Endodermal cell (in vitro differentiated cells): Measurements from ENCODE around the gene RMND1. TPM values are rescaled to one million over a fixed set of nuclear protein-coding genes. Genes with fewer than 3 reads are reported as not detected.

Experiments used
- DNase-seq: peaks from one replicate; pipeline ENCODE4 v3.0.0-alpha.2; 2017
- H3K27ac ChIP-seq: 2 replicates; pipeline ENCODE4 v1.5.1; 2013; ENCODE audit warnings: mild to moderate bottlenecking, low read depth, low read length, moderate library complexity
- H3K27me3 ChIP-seq: 2 replicates; pipeline ENCODE4 v1.6.1; 2013; ENCODE audit warnings: mild to moderate bottlenecking, low read length, moderate library complexity; ENCODE audit not compliant: insufficient read depth, control insufficient read depth, poor library complexity, severe bottlenecking
- H3K36me3 ChIP-seq: 2 replicates; pipeline ENCODE4 v1.7.0; 2013; ENCODE audit warnings: mild to moderate bottlenecking, low read length, moderate library complexity; ENCODE audit not compliant: control insufficient read depth, insufficient read depth
- H3K4me1 ChIP-seq: one replicate; pipeline ENCODE4 v1.7.0; 2013; ENCODE audit warnings: low read length; ENCODE audit not compliant: control insufficient read depth, insufficient read depth
- H3K4me3 ChIP-seq: 2 replicates; pipeline ENCODE4 v1.5.1; 2013; ENCODE audit warnings: mild to moderate bottlenecking, low read length, moderate library complexity
- H3K9ac ChIP-seq: 2 replicates; pipeline ENCODE4 v1.6.1; 2013; ENCODE audit warnings: mild to moderate bottlenecking, low read length, moderate library complexity; ENCODE audit not compliant: poor library complexity, severe bottlenecking; ENCODE audit errors: extremely low read depth
- H3K9me3 ChIP-seq: 2 replicates; pipeline ENCODE4 v1.6.1; 2013; ENCODE audit warnings: mild to moderate bottlenecking, low read length, moderate library complexity; ENCODE audit not compliant: control insufficient read depth
- H3K27ac Mint-ChIP-seq: 2 replicates; pipeline ENCODE4 v1.8.0; 2020; ENCODE audit warnings: mixed read lengths
- H3K27me3 Mint-ChIP-seq: 2 replicates; pipeline ENCODE4 v1.8.0; 2021; ENCODE audit warnings: mild to moderate bottlenecking, mixed read lengths; ENCODE audit not compliant: insufficient read depth
- H3K36me3 Mint-ChIP-seq: 2 replicates; pipeline ENCODE4 v1.8.0; 2020; ENCODE audit warnings: low read depth, mixed read lengths
- H3K4me1 Mint-ChIP-seq: 2 replicates; pipeline ENCODE4 v1.8.0; 2020; ENCODE audit warnings: mixed read lengths
- H3K4me3 Mint-ChIP-seq: 2 replicates; pipeline ENCODE4 v1.8.0; 2020; ENCODE audit warnings: mild to moderate bottlenecking, moderate library complexity, mixed read lengths
- H3K9me3 Mint-ChIP-seq: 2 replicates; pipeline ENCODE4 v1.8.0; 2020; ENCODE audit warnings: mild to moderate bottlenecking, mixed read lengths
- CTCF ChIP-seq: fragments of 200-600 bp; sonication (generic); conservative IDR thresholded peaks from 2 replicates; pipeline ENCODE4 v1.5.0; 2021; ENCODE audit warnings: antibody characterized with exemption, mild to moderate bottlenecking
- WGBS, 2 experiments: methylation state at CpG; one replicate each; pipeline versions ENCODE4 v1.1.5 to v1.1.7; 2013; ENCODE audit warnings: missing lambda C conversion rate in 2 of 2, mixed read lengths in 1 of 2; ENCODE audit not compliant: insufficient coverage in 1 of 2, insufficient read length in 1 of 2; 5-methylcytosine and 5-hydroxymethylcytosine counted together
- total RNA-seq, 2 donors: library from RNA; stranded (reverse); fragmentation: NEBNext Ultra II Directional in 1 of 2; extraction: Animal tissue kit (Norgen Biotek cat#: 25700) in 1 of 2; gene quantifications; 2 replicates in 1 of 2; 3 replicates in 1 of 2; pipeline ENCODE4 v1.2.1, GENCODE V29; 2021

Gene RMND1
- total RNA-seq, 2 donors from 2014 or later, result 40.8 to 45.4 TPM

DNA sequence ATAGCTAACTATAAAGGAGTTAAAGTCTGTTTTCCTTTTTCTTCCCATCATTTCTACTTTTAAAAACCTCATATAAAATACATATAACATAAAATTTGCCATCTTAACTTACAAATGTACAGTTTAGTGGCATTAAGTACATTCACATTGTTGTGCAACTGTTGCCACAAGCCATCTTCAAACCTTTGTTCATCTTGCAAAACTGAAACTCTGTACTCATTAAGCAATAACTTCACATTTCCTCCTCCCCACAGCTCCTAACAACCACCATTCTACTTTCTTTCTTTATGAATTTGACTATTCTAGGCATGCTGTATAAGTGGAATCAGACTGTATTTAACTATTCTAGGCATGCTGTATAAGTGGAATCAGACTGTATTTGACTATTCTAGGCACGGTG is 46.4 kb upstream of the RMND1 start:
- peaks cover 11% of the 10 kb centered on the region for H3K4me1 Mint-ChIP-seq
- H3K27me3 Mint-ChIP-seq, result peaks cover 28% of the 10 kb centered on the region
- no peak for TF ChIP-seq CTCF
- no peak overlapping the region for H3K27ac Mint-ChIP-seq
- WGBS, 2 experiments, result 88 to 100% methylated on average over 1 of the region's 1 CpG
- Histone ChIP-seq H3K4me1 (peaks cover 5% of the 10 kb centered on the region), H3K36me3 (no peaks in the 10 kb centered on the region), H3K9ac (no peak overlapping the region), H3K9me3 (no peaks in the 10 kb centered on the region), H3K27ac (no peak overlapping the region), H3K4me3 (no peak overlapping the region), H3K27me3 (peaks cover 11% of the 10 kb centered on the region)
- H3K4me3 Mint-ChIP-seq, result no peak overlapping the region
- H3K9me3 Mint-ChIP-seq, result no peaks in the 10 kb centered on the region
- no peaks in the 10 kb centered on the region for H3K36me3 Mint-ChIP-seq
- no peak for DNase-seq

DNA sequence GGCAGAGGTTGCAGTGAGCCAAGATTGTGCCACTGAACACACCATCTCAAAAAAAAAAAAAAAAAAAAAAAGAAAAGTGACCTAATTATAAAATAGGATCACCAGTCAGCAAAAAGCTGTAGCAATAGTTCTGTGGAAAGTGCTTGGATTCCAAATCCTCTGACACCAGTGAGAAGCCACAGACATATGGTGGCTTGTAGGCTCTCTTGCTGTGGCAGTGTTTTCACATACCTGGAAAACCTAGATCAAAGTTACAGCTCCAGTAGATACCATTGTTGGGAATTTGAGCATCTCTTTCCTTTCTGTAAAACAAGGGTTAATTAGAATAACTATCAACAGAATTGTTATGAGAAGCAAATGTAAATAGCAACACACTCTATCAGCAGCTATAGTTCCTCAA is 46.0 kb upstream of the RMND1 start:
- H3K36me3 ChIP-seq, result no peaks in the 10 kb centered on the region
- H3K4me3 Mint-ChIP-seq, result no peak overlapping the region
- H3K27me3 ChIP-seq, result peaks cover 16% of the 10 kb centered on the region
- no peak for DNase-seq
- no peaks in the 10 kb centered on the region for H3K36me3 Mint-ChIP-seq
- H3K27ac Mint-ChIP-seq, result no peak overlapping the region
- no peaks in the 10 kb centered on the region for H3K9me3 Mint-ChIP-seq
- no peak overlapping the region for H3K27ac ChIP-seq
- TF ChIP-seq CTCF, result no peak
- no peaks in the 10 kb centered on the region for H3K9me3 ChIP-seq
- H3K27me3 Mint-ChIP-seq, result peaks cover 32% of the 10 kb centered on the region
- H3K4me3 ChIP-seq, result no peak overlapping the region
- H3K4me1 Mint-ChIP-seq, result peaks cover 11% of the 10 kb centered on the region
- H3K4me1 ChIP-seq, result peaks cover 5% of the 10 kb centered on the region
- H3K9ac ChIP-seq, result no peak overlapping the region

- Mint-ChIP-seq H3K4me1 (peaks cover 6% of the 10 kb centered on the region), H3K36me3 (no peaks in the 10 kb centered on the region), H3K9me3 (no peaks in the 10 kb centered on the region), H3K27ac (no peak overlapping the region), H3K27me3 (peaks cover 44% of the 10 kb centered on the region), H3K4me3 (peak overlapping the region; percentile 71)
- H3K9me3 ChIP-seq, result no peaks in the 10 kb centered on the region
- no peak for DNase-seq
- no peaks in the 10 kb centered on the region for H3K36me3 ChIP-seq
- no peak for TF ChIP-seq CTCF
- peaks cover 17% of the 10 kb centered on the region for H3K27me3 ChIP-seq
- WGBS, 2 experiments, result 90 to 91% methylated on average over 7 to 9 of the region's 9 CpGs
- no peak overlapping the region for H3K4me3 ChIP-seq
- no peak overlapping the region for H3K9ac ChIP-seq
- no peak overlapping the region for H3K27ac ChIP-seq
- H3K4me1 ChIP-seq, result peaks cover 3% of the 10 kb centered on the region
These were observed 43.5 kb upstream of the RMND1 start for GRCh38 chr6:151495380-151495779.
